Stimulated activated CD8-positive, alpha-beta memory T cell treated with anti-CD3 and anti-CD28 coated beads, Interleukin-15, amount 100 ng/mL, for 48 hours (primary cell): ENCODE results near the gene ZBTB16.
"Not testable (repeated sequence)": the region's sequence is repeated elsewhere in the genome, so short reads cannot be mapped to it uniquely, and the experiment has no call there.

Experiments
- DNase-seq, 2 donors: peaks; one replicate each; pipeline ENCODE4 v3.0.0-alpha.2; 2020; ENCODE audit warnings: low read depth in 2 of 2

The ZBTB16 gene

GRCh38 chr11:114042234-114042633, 17.3 kb upstream of the ZBTB16 start:
- no peak for DNase-seq

GRCh38 chr11:114044042-114044871, 15.3 kb upstream of the ZBTB16 start:
- DNase-seq: no peak

- no peak for DNase-seq
Observed at GRCh38 chr11:114047327-114047726, 12.2 kb upstream of the ZBTB16 start.

- DNase-seq: no peak
Observed at GRCh38 chr11:114049050-114049449, 10.5 kb upstream of the ZBTB16 start.

- DNase-seq: not testable (repeated sequence)
Observed at GRCh38 chr11:114049766-114050165, 9.7 kb upstream of the ZBTB16 start.

- DNase-seq: no peak
Observed at GRCh38 chr11:114050258-114050927, 9.1 kb upstream of the ZBTB16 start.

GRCh38 chr11:114051558-114051957, 8.0 kb upstream of the ZBTB16 start:
- DNase-seq: no peak

GRCh38 chr11:114052160-114052559, 7.4 kb upstream of the ZBTB16 start:
- DNase-seq: no peak

GRCh38 chr11:114053406-114053805, 6.1 kb upstream of the ZBTB16 start:
- no peak for DNase-seq

- DNase-seq: no peak
Observed at GRCh38 chr11:114054806-114055205, 4.7 kb upstream of the ZBTB16 start.

GRCh38 chr11:114056409-114056808, 3.1 kb upstream of the ZBTB16 start:
- DNase-seq: no peak

GRCh38 chr11:114057147-114057546, 2.4 kb upstream of the ZBTB16 start:
- DNase-seq: no peak

GRCh38 chr11:114057605-114058004, 1.9 kb upstream of the ZBTB16 start:
- DNase-seq: no peak

GRCh38 chr11:114058026-114058706, 1.3 kb upstream of the ZBTB16 start:
- no peak for DNase-seq

GRCh38 chr11:114058871-114059277, 637 bp upstream of the ZBTB16 start:
- no peak for DNase-seq

- no peak for DNase-seq
Observed at GRCh38 chr11:114059984-114060391, 477 bp downstream of the ZBTB16 start.

- DNase-seq: no peak
Observed at GRCh38 chr11:114060392-114061047, 1.0 kb downstream of the ZBTB16 start.

GRCh38 chr11:114061048-114061680, 1.7 kb downstream of the ZBTB16 start:
- no peak for DNase-seq

GRCh38 chr11:114061681-114062049, 2.2 kb downstream of the ZBTB16 start:
- DNase-seq: no peak

GRCh38 chr11:114062272-114062671, 2.8 kb downstream of the ZBTB16 start:
- no peak for DNase-seq

GRCh38 chr11:114063149-114063828, 3.8 kb downstream of the ZBTB16 start:
- no peak for DNase-seq
